Stomach smooth muscle (tissue), 2 donors: ENCODE results near the gene PHEX.

Experiments
- H3K27ac ChIP-seq: one replicate; pipeline ENCODE4 v1.7.0; 2013; ENCODE audit warnings: mild to moderate bottlenecking, low read length, inconsistent platforms
- H3K27me3 ChIP-seq, 2 donors: one replicate each; pipeline ENCODE4 v1.7.0; 2013; ENCODE audit warnings: low read length in 2 of 2; ENCODE audit not compliant: insufficient read depth in 2 of 2, control insufficient read depth in 1 of 2
- H3K36me3 ChIP-seq, 2 donors: one replicate each; pipeline ENCODE4 v1.7.0; 2013; ENCODE audit warnings: low read length in 2 of 2; ENCODE audit not compliant: control insufficient read depth in 2 of 2, insufficient read depth in 2 of 2
- H3K4me1 ChIP-seq: one replicate; pipeline ENCODE4 v1.7.0; 2013; ENCODE audit warnings: low read length; ENCODE audit not compliant: control insufficient read depth, insufficient read depth
- H3K4me3 ChIP-seq, 2 donors: one replicate each; pipeline ENCODE4 v1.7.0; 2013; ENCODE audit warnings: low read length in 2 of 2
- H3K9ac ChIP-seq, 2 donors: one replicate each; pipeline ENCODE4 v1.7.0; 2013; ENCODE audit warnings: low read length in 2 of 2, mild to moderate bottlenecking in 1 of 2
- H3K9me3 ChIP-seq, 2 donors: one replicate each; pipeline ENCODE4 v1.7.0; 2013; ENCODE audit warnings: low read length in 2 of 2; ENCODE audit not compliant: control insufficient read depth in 2 of 2
- donor health status: healthy.
- donor health status: Pancreatic carcinoma.

Gene PHEX

DNA sequence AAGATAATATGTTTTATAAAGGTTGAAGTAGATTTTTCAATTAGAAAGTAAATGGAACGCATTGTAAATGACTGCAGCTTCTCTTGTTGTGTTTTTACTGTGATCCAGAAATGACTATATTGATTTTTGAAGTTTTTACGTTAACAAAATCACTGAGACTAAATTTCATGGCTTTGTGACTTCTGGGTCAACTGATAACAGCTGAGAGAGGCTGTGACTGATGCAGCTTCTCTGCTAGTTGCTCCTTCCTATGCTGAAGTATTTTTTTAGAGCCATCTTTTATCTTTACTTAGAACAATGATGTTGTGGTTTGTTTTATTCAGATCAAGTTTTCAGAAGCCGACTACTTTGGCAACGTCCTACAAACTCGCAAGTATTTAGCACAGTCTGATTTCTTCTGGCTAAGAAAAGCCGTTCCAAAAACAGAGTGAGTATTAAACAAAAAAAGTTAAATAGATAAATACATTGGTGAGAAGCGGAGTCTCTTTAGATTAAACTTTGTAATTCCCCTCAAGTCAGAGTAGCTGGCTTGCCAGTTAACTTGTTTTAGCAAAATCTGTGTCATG lies 145.9 kb downstream of the PHEX start:
- H3K4me3 ChIP-seq: no peak overlapping the region
- H3K4me1 ChIP-seq: no peaks in the 10 kb centered on the region
- H3K9me3 ChIP-seq: no peaks in the 10 kb centered on the region
- H3K36me3 ChIP-seq: no peaks in the 10 kb centered on the region
- H3K9ac ChIP-seq: no peak overlapping the region
- no peak overlapping the region for H3K27ac ChIP-seq
- no peaks in the 10 kb centered on the region for H3K27me3 ChIP-seq

DNA sequence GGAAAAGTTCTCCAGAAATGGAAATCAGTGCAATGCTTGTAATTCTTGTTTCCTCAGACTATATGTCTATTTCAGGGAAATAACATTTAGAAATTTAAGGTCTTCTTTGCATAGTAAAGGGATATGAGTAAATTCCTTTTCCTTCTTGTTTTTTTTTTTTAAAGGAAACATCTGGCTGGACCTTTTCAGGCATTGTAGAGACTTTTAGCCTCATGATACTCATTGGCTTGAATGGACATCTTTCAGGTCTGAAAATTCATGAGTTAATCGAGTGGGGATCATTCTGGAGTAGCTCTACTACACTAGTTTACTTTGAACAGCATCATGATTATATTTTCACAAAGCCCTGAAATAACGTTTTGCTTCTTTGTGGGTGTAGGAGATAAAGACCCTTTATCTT lies 152.0 kb downstream of the PHEX start:
- H3K9ac ChIP-seq: no peak overlapping the region
- H3K27ac ChIP-seq: no peak overlapping the region
- no peaks in the 10 kb centered on the region for H3K9me3 ChIP-seq
- H3K36me3 ChIP-seq: no peaks in the 10 kb centered on the region
- no peaks in the 10 kb centered on the region for H3K4me1 ChIP-seq
- peaks cover 0 to 2% of the 10 kb centered on the region in 2 donors for H3K27me3 ChIP-seq
- no peak overlapping the region for H3K4me3 ChIP-seq

DNA sequence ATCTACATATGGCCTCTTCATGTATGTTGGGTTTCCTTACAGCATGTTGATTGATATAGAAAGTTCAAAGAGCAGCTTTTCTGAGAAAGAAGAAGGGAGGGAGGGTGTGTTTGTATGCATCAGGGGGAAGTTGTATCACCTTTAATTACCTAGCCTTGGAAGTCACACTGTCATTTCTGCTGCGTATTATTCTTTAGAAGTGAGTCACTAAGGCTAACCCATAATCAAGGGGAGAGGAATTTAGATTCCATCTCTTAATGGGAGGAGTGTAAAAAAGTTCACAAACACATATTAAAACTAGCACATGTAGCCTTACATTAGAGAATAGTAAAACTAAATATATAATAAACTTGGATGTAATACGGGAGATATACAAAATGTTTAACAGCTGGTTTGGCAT lies 154.0 kb downstream of the PHEX start:
- Histone ChIP-seq H3K27ac (no peak overlapping the region), H3K9me3 (no peaks in the 10 kb centered on the region), H3K4me1 (no peaks in the 10 kb centered on the region)

DNA sequence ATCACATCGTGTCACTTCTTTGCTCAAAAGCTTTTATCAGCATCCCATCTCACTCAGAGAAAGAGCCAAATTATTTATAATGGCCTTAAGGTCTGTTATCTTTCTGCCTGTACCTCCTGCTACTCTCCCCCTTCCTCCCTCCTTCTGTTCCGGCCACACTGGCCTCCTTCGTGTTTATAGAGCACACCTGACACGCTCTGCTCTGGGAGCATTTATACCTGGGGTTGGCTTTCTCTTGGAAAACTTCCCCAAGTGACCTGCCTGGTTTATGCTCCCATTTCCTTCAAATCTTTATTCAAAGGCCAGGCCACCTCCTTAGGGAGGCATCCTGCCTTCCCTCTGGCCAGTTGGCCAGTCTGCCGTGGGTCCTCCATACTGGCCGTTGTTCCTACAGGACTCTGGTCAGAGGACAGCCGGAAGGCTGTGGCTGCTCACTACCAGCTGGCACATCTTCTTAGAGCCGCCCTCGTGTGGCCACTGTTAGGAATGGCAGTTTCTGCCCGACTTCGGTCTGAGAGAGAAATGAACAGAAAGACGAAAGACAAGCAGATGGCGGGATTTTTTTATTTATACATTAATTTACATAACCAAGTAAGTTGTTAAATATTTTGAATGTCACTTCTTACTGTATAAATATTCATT lies 160.4 kb downstream of the PHEX start:
- H3K4me1 ChIP-seq: no peaks in the 10 kb centered on the region
- H3K9ac ChIP-seq: no peak overlapping the region
- H3K27me3 ChIP-seq: peaks cover 0 to 5% of the 10 kb centered on the region in 2 donors
- no peaks in the 10 kb centered on the region for H3K36me3 ChIP-seq
- no peak overlapping the region for H3K27ac ChIP-seq
- H3K4me3 ChIP-seq: no peak overlapping the region
- no peaks in the 10 kb centered on the region for H3K9me3 ChIP-seq

More for the DNA sequence above, 154.0 kb downstream of the PHEX start:
- no peak overlapping the region for H3K9ac ChIP-seq
- H3K4me3 ChIP-seq: no peak overlapping the region
- H3K27me3 ChIP-seq: peaks cover 0 to 2% of the 10 kb centered on the region in 2 donors
- no peaks in the 10 kb centered on the region for H3K36me3 ChIP-seq

DNA sequence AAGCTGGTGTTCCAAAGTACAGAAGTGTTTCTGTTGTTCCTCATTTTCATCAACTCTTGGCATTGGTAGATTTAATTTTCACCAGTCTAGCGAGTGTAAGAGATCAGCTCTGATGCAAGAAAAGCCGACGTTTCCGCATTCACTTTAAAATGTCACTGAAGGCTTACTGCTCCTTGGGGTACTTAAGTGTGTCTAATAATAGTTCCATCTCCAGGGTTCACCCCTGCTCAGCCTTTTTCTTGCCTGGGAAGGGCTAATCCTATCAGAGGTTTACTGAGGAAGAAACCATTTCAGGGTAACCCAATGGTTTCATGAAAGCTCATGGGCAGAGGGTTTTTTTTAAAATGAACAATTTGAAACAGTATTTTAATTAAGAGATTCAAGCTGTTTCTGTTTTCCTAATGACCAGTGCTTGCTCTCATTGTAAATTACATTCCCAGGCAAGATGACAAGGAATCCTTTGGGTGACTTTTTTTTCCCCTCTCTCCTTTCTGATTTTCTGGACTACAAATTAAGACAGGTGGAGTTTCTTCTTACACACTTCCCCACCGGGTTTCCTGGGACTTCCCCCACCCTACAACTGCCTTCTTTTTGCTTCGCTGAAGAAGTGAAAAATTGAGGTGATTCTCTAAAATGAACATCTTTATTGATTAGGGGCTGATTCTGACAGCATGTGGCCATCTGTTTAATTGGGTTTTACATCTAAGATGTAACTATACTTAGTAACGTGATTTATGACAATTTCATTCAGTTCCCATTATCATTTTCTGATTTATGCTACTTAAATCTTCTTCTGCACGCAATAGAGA lies 161.9 kb downstream of the PHEX start:
- H3K36me3 ChIP-seq: no peaks in the 10 kb centered on the region
- H3K9ac ChIP-seq: no peak overlapping the region
- no peak overlapping the region for H3K4me3 ChIP-seq
- H3K27ac ChIP-seq: no peak overlapping the region
- H3K4me1 ChIP-seq: no peaks in the 10 kb centered on the region
- no peaks in the 10 kb centered on the region for H3K9me3 ChIP-seq
- H3K27me3 ChIP-seq: peaks cover 0 to 5% of the 10 kb centered on the region in 2 donors

DNA sequence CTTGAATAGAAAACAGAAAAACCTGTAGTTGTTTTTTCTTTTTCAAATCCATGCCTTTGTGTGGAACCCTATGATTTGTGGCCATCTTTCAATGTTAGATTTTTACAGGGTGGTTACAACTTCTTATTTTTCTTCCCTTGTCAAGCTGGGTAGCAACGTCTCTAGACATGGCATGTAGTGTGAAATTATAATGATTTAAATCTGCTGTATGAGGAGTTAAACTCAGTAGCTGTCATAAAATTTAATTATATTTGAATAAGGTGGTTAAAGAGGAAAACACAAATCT lies 162.5 kb downstream of the PHEX start:
- Histone ChIP-seq H3K36me3 (no peaks in the 10 kb centered on the region), H3K27me3 (peaks cover 0 to 5% of the 10 kb centered on the region in 2 donors), H3K27ac (no peak overlapping the region), H3K9ac (no peak overlapping the region), H3K4me3 (no peak overlapping the region), H3K4me1 (no peaks in the 10 kb centered on the region), H3K9me3 (no peaks in the 10 kb centered on the region)

DNA sequence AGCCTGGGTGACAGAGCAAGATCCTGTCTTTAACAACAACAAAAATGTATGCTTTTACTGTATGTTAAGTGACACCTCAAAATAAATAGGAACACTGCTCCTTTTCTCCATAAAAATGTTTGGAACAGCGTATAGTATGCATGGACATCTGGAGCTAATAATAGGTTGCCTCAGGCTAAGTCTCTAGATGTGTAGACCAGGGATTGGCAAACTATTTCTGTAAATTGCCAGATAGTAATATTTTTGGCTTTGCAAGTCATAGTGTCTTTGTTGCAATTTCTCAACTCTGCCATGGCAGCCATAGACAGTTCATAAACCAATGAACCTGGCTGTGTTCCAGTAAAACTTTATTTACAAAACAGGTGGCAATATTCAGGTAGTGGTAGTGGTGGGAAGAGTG lies 164.0 kb downstream of the PHEX start:
- Histone ChIP-seq H3K27ac (no peak overlapping the region), H3K36me3 (no peaks in the 10 kb centered on the region), H3K27me3 (peaks cover 0 to 5% of the 10 kb centered on the region in 2 donors), H3K9me3 (no peaks in the 10 kb centered on the region), H3K4me3 (no peak overlapping the region), H3K9ac (no peak overlapping the region), H3K4me1 (no peaks in the 10 kb centered on the region)

DNA sequence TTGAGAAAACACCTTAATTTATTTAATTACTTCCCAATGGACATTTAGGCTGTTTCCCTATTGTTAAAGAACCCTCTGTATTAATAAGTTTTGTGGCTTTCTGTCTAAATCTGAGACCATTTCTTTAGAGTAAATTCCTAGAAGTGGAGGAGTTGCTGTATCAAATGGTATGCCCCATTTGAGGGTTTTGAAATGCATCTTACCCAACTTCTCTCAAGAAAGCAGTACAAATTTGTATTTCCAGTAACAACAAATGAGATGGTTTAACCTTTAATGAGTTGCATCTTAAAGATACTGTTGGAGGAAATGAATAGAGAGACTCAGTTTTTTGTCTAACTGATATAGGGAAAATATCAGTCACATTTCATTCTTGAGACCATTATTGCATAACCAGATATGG lies 170.1 kb downstream of the PHEX start:
- Histone ChIP-seq H3K9ac (no peak overlapping the region), H3K4me3 (no peak overlapping the region), H3K9me3 (no peaks in the 10 kb centered on the region)

DNA sequence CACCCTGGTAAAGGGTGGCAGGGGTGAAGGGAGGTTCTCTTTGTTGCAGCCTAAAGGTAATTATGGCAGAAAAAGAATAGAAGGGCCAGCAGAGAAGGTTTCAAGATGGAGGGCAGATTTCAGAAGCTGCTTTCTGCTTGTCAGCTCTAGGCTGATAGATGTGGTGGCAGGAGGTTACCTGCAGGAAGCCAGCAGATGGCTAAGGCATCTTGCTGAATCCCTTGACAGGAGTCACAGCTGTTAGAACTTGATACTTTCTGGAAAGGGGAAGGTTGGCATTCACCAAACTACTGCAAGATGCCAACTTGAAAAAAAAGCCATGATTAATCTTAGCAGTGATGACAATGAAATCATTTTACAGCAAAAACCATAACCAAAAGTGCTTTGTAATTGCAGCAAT lies 171.1 kb downstream of the PHEX start:
- H3K36me3 ChIP-seq: no peaks in the 10 kb centered on the region
- H3K4me3 ChIP-seq: no peak overlapping the region
- no peaks in the 10 kb centered on the region for H3K9me3 ChIP-seq
- H3K4me1 ChIP-seq: no peaks in the 10 kb centered on the region
- peaks cover 0 to 5% of the 10 kb centered on the region in 2 donors for H3K27me3 ChIP-seq
- H3K27ac ChIP-seq: no peak overlapping the region
- H3K9ac ChIP-seq: no peak overlapping the region

More for the DNA sequence above, 170.1 kb downstream of the PHEX start:
- Histone ChIP-seq H3K27ac (no peak overlapping the region), H3K36me3 (no peaks in the 10 kb centered on the region), H3K4me1 (no peaks in the 10 kb centered on the region), H3K27me3 (peaks cover 0 to 8% of the 10 kb centered on the region in 2 donors)

DNA sequence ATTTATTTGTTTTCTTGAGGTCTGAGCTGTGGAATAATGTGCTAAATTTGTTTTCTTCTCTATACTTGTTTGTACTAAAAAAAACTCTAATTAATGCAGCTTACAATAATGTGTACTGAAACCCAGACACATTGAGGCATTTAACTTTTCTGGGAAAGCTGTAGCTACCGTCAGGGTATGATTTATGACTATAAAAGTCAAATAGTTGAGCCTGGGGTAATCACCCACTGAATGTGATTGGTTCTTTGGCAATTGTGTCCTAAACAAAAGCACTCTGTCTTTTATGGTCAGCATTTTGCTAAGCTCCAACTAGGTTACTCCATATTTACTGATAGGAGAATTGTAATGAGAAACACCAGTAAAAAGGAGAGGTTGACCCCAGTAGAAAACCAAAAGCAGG lies 174.7 kb downstream of the PHEX start:
- Histone ChIP-seq H3K4me3 (no peak overlapping the region), H3K9ac (no peak overlapping the region), H3K27me3 (peaks cover 0 to 5% of the 10 kb centered on the region in 2 donors), H3K27ac (no peak overlapping the region), H3K4me1 (no peaks in the 10 kb centered on the region), H3K36me3 (no peaks in the 10 kb centered on the region), H3K9me3 (no peaks in the 10 kb centered on the region)

DNA sequence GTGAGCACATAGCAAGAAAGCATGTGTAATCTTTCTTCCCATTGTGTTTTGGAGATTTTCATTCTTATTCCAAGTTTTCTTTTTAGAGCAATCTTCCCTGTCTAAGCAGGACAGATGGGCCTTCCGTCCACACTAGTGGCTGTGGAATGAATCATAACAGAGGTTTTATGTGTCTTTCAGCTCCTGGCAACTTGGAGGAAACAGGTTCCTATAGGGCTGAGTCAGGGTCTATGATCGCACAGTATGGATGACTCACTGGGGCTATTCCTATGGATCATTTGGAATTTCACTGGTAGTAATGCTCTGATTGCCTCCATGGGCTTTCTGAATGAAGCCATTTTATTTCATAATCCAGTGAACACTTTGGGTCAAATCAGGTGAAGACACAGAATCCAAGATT lies 188.8 kb downstream of the PHEX start:
- H3K4me1 ChIP-seq: no peaks in the 10 kb centered on the region
- no peak overlapping the region for H3K27ac ChIP-seq
- no peaks in the 10 kb centered on the region for H3K9me3 ChIP-seq
- no peaks in the 10 kb centered on the region for H3K36me3 ChIP-seq
- no peaks in the 10 kb centered on the region for H3K27me3 ChIP-seq
- no peak overlapping the region for H3K9ac ChIP-seq
- no peak overlapping the region for H3K4me3 ChIP-seq
